ENCODE results near the gene CRIM1.

CRIM1 gene

DNA sequence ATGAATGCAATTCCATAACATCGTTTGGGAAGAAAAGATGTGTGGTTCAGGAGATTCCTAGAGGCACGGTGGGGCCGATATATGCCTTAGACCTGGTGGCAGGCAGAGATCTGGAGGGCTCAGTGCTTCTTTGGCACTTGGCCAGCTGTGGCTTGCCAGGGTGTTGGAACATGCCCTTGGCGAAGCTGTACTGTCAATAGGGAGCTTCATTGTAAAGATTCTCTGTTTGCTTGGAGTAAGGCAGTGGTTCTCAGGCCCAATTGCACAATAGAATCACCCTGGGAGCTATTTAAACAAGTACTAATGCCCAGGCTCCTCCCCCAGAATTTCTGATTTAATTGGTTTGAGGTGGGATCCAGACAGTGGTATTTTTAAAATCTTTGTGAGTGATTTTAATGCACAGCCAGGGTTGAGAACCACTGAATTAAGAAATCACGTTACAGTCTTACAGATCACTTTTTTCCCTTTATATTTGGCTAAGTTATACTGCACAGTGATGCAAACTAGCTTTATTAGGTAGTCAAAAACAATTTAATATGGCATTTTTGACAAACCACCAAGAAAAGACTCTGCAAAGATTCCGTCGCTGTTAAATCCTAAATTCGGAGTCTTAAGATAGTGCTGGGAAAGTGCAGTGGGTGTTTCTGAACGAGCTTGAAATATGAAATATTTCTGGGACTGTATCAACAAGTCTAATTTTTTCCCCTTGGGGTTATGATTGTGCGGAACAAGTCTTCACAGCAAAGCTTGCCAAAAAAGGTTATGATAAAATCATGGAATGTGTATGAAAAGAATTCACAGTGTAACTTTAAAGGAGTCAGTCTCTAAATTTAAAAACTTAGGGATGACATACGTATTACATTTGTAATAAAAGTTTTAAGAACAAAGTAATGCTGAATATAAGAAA is 78.0 kb downstream of the CRIM1 start:
- no peaks in the 10 kb centered on the region for H3K27me3 ChIP-seq (ENCODE audit: control insufficient read depth in 1 of 2, insufficient read depth in 2 of 2, low read length in 2 of 2)
- no peaks in the 10 kb centered on the region for H3K9me3 ChIP-seq (ENCODE audit: control insufficient read depth in 1 of 2, low read length in 2 of 2)
- no peak overlapping the region for H3K27ac ChIP-seq (ENCODE audit: low read depth, low read length)
- no peak overlapping the region for H3K4me3 ChIP-seq (ENCODE audit: low read depth in 1 of 2, low read length in 2 of 2)
- no peak overlapping the region for H3K9ac ChIP-seq (ENCODE audit: low read depth in 1 of 2, low read length in 2 of 2)
- peaks cover 0 to 14% of the 10 kb centered on the region in 2 donors for H3K4me1 ChIP-seq (ENCODE audit: control insufficient read depth in 1 of 2, insufficient read depth in 2 of 2, low read length in 2 of 2)
- no peaks in the 10 kb centered on the region for H3K36me3 ChIP-seq (ENCODE audit: control insufficient read depth in 1 of 2, insufficient read depth in 2 of 2, low read length in 2 of 2)

GRCh38 chr2:36438449-36438977 is 82.9 kb downstream of the CRIM1 start:
- Histone ChIP-seq H3K4me1 (ENCODE audit: control insufficient read depth in 1 of 2, insufficient read depth in 2 of 2, low read length in 2 of 2) (no peaks in the 10 kb centered on the region), H3K36me3 (ENCODE audit: control insufficient read depth in 1 of 2, insufficient read depth in 2 of 2, low read length in 2 of 2) (peaks cover 5 to 17% of the 10 kb centered on the region in 2 donors), H3K9me3 (ENCODE audit: control insufficient read depth in 1 of 2, low read length in 2 of 2) (no peaks in the 10 kb centered on the region), H3K27ac (ENCODE audit: low read depth, low read length) (no peak overlapping the region), H3K27me3 (ENCODE audit: control insufficient read depth in 1 of 2, insufficient read depth in 2 of 2, low read length in 2 of 2) (no peaks in the 10 kb centered on the region), H3K9ac (ENCODE audit: low read depth in 1 of 2, low read length in 2 of 2) (no peak overlapping the region), H3K4me3 (ENCODE audit: low read depth in 1 of 2, low read length in 2 of 2) (no peak overlapping the region)

GRCh38 chr2:36439084-36439483 is 83.5 kb downstream of the CRIM1 start:
- H3K4me1 ChIP-seq (ENCODE audit: control insufficient read depth in 1 of 2, insufficient read depth in 2 of 2, low read length in 2 of 2): no peaks in the 10 kb centered on the region
- H3K36me3 ChIP-seq (ENCODE audit: control insufficient read depth in 1 of 2, insufficient read depth in 2 of 2, low read length in 2 of 2): peaks cover 5 to 17% of the 10 kb centered on the region in 2 donors
- H3K27ac ChIP-seq (ENCODE audit: low read depth, low read length): no peak overlapping the region
- H3K4me3 ChIP-seq (ENCODE audit: low read depth in 1 of 2, low read length in 2 of 2): no peak overlapping the region
- no peaks in the 10 kb centered on the region for H3K9me3 ChIP-seq (ENCODE audit: control insufficient read depth in 1 of 2, low read length in 2 of 2)
- H3K27me3 ChIP-seq (ENCODE audit: control insufficient read depth in 1 of 2, insufficient read depth in 2 of 2, low read length in 2 of 2): no peaks in the 10 kb centered on the region
- H3K9ac ChIP-seq (ENCODE audit: low read depth in 1 of 2, low read length in 2 of 2): no peak overlapping the region

GRCh38 chr2:36441065-36441625 is 85.6 kb downstream of the CRIM1 start:
- no peak overlapping the region for H3K4me3 ChIP-seq (ENCODE audit: low read depth in 1 of 2, low read length in 2 of 2)
- H3K4me1 ChIP-seq (ENCODE audit: control insufficient read depth in 1 of 2, insufficient read depth in 2 of 2, low read length in 2 of 2): peaks cover 0 to 2% of the 10 kb centered on the region in 2 donors
- H3K36me3 ChIP-seq (ENCODE audit: control insufficient read depth in 1 of 2, insufficient read depth in 2 of 2, low read length in 2 of 2): peaks cover 9 to 17% of the 10 kb centered on the region in 2 donors
- H3K27ac ChIP-seq (ENCODE audit: low read depth, low read length): no peak overlapping the region
- H3K9ac ChIP-seq (ENCODE audit: low read depth in 1 of 2, low read length in 2 of 2): no peak overlapping the region
- no peaks in the 10 kb centered on the region for H3K27me3 ChIP-seq (ENCODE audit: control insufficient read depth in 1 of 2, insufficient read depth in 2 of 2, low read length in 2 of 2)
- H3K9me3 ChIP-seq (ENCODE audit: control insufficient read depth in 1 of 2, low read length in 2 of 2): no peaks in the 10 kb centered on the region

GRCh38 chr2:36441816-36442215 is 86.2 kb downstream of the CRIM1 start:
- no peak overlapping the region for H3K9ac ChIP-seq (ENCODE audit: low read depth in 1 of 2, low read length in 2 of 2)
- H3K36me3 ChIP-seq (ENCODE audit: control insufficient read depth in 1 of 2, insufficient read depth in 2 of 2, low read length in 2 of 2): peaks cover 9 to 17% of the 10 kb centered on the region in 2 donors

GRCh38 chr2:36444216-36444936 is 88.8 kb downstream of the CRIM1 start:
- Histone ChIP-seq H3K27me3 (ENCODE audit: control insufficient read depth in 1 of 2, insufficient read depth in 2 of 2, low read length in 2 of 2) (no peaks in the 10 kb centered on the region), H3K9me3 (ENCODE audit: control insufficient read depth in 1 of 2, low read length in 2 of 2) (no peaks in the 10 kb centered on the region), H3K9ac (ENCODE audit: low read depth in 1 of 2, low read length in 2 of 2) (no peak overlapping the region), H3K27ac (ENCODE audit: low read depth, low read length) (no peak overlapping the region), H3K36me3 (ENCODE audit: control insufficient read depth in 1 of 2, insufficient read depth in 2 of 2, low read length in 2 of 2) (peaks cover 9 to 29% of the 10 kb centered on the region in 2 donors), H3K4me3 (ENCODE audit: low read depth in 1 of 2, low read length in 2 of 2) (no peak overlapping the region), H3K4me1 (ENCODE audit: control insufficient read depth in 1 of 2, insufficient read depth in 2 of 2, low read length in 2 of 2) (peaks cover 0 to 10% of the 10 kb centered on the region in 2 donors)

More at GRCh38 chr2:36441816-36442215, 86.2 kb downstream of the CRIM1 start:
- Histone ChIP-seq H3K4me1 (ENCODE audit: control insufficient read depth in 1 of 2, insufficient read depth in 2 of 2, low read length in 2 of 2) (peaks cover 0 to 9% of the 10 kb centered on the region in 2 donors), H3K27me3 (ENCODE audit: control insufficient read depth in 1 of 2, insufficient read depth in 2 of 2, low read length in 2 of 2) (no peaks in the 10 kb centered on the region), H3K4me3 (ENCODE audit: low read depth in 1 of 2, low read length in 2 of 2) (no peak overlapping the region), H3K9me3 (ENCODE audit: control insufficient read depth in 1 of 2, low read length in 2 of 2) (no peaks in the 10 kb centered on the region), H3K27ac (ENCODE audit: low read depth, low read length) (no peak overlapping the region)

DNA sequence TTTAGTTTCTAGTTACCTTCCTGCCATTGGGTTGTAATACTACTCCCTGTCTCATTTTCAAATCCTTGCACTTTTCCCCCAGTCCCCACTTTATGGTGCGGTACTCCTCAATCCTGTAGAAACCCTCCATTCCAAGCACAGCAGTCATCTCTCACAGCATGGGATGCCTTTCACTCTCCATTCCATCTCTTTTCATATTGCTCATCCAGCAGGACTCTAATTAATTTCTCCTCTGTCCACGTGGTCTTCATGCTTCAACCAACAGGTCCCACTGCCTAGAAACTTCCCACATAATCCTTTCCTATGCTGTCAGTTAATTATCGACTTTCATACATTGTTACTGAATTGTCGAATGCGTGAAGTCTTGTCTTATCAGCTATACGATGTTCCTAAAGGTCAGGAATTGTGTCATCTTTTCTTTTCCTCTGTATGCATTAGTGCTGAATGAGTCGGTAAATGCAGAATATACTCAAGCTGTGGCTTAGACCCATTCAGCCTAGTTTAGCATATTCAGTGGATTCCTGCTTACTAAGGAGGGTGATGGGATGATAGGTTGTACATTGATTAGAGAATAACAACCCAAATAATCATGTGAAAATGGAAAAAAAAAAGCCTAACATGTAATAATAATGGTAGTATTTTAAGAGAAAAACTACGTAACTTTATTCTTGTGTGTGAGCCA is 89.7 kb downstream of the CRIM1 start:
- Histone ChIP-seq H3K4me3 (ENCODE audit: low read depth in 1 of 2, low read length in 2 of 2) (no peak overlapping the region), H3K27ac (ENCODE audit: low read depth, low read length) (no peak overlapping the region), H3K9ac (ENCODE audit: low read depth in 1 of 2, low read length in 2 of 2) (no peak overlapping the region), H3K36me3 (ENCODE audit: control insufficient read depth in 1 of 2, insufficient read depth in 2 of 2, low read length in 2 of 2) (peaks cover 9 to 29% of the 10 kb centered on the region in 2 donors), H3K9me3 (ENCODE audit: control insufficient read depth in 1 of 2, low read length in 2 of 2) (no peaks in the 10 kb centered on the region), H3K4me1 (ENCODE audit: control insufficient read depth in 1 of 2, insufficient read depth in 2 of 2, low read length in 2 of 2) (peaks cover 0 to 10% of the 10 kb centered on the region in 2 donors), H3K27me3 (ENCODE audit: control insufficient read depth in 1 of 2, insufficient read depth in 2 of 2, low read length in 2 of 2) (no peaks in the 10 kb centered on the region)

DNA sequence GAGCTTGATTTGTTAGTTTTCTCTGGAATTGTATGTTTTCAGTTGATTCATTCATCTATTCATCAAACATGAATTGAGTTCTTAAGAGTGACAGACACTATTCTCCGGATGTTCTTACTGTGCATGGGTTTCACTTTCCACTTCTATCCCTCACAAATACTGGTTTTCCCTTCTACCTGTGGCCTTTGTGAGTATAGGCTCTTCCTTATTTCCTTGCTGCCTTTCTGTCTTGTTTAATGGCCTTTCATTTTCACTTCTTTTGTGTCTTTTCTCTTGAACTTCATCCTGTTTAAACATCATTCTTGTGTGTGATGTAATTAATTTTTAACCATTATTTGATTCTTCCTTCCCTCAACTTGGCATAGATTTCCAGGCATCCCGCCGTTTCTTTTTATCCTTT is 90.7 kb downstream of the CRIM1 start:
- H3K36me3 ChIP-seq (ENCODE audit: control insufficient read depth in 1 of 2, insufficient read depth in 2 of 2, low read length in 2 of 2): peaks cover 9 to 26% of the 10 kb centered on the region in 2 donors
- no peak overlapping the region for H3K27ac ChIP-seq (ENCODE audit: low read depth, low read length)
- H3K4me1 ChIP-seq (ENCODE audit: control insufficient read depth in 1 of 2, insufficient read depth in 2 of 2, low read length in 2 of 2): peaks cover 0 to 10% of the 10 kb centered on the region in 2 donors

DNA sequence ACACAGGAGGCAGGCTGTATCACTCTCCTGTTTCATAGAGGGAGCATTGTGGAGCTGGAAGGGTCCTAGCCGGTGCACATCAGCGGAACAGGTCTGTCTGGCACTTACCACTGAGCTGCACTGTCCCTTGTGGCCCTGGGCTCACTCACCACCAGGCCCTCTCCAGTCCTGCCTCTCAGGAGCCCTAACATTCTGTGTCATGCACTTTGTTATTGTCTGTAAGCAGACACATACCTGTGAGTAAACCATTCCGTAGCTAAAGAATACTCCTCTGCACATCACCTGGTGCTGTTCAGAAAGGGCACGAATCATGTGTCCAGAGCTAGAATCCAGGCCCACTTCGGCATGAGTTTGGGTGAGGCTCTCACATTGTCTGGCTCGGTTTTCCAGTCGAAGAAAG is 93.6 kb downstream of the CRIM1 start:
- no peak overlapping the region for H3K9ac ChIP-seq (ENCODE audit: low read depth in 1 of 2, low read length in 2 of 2)
- H3K27ac ChIP-seq (ENCODE audit: low read depth, low read length): no peak overlapping the region
- H3K4me1 ChIP-seq (ENCODE audit: control insufficient read depth in 1 of 2, insufficient read depth in 2 of 2, low read length in 2 of 2): peaks cover 0 to 10% of the 10 kb centered on the region in 2 donors
- no peak overlapping the region for H3K4me3 ChIP-seq (ENCODE audit: low read depth in 1 of 2, low read length in 2 of 2)
- H3K36me3 ChIP-seq (ENCODE audit: control insufficient read depth in 1 of 2, insufficient read depth in 2 of 2, low read length in 2 of 2): peaks cover 4 to 15% of the 10 kb centered on the region in 2 donors
- H3K27me3 ChIP-seq (ENCODE audit: control insufficient read depth in 1 of 2, insufficient read depth in 2 of 2, low read length in 2 of 2): no peaks in the 10 kb centered on the region
- H3K9me3 ChIP-seq (ENCODE audit: control insufficient read depth in 1 of 2, low read length in 2 of 2): no peaks in the 10 kb centered on the region

More for the DNA sequence above, 90.7 kb downstream of the CRIM1 start:
- H3K27me3 ChIP-seq (ENCODE audit: control insufficient read depth in 1 of 2, insufficient read depth in 2 of 2, low read length in 2 of 2): no peaks in the 10 kb centered on the region
- H3K9ac ChIP-seq (ENCODE audit: low read depth in 1 of 2, low read length in 2 of 2): no peak overlapping the region
- H3K4me3 ChIP-seq (ENCODE audit: low read depth in 1 of 2, low read length in 2 of 2): no peak overlapping the region
- no peaks in the 10 kb centered on the region for H3K9me3 ChIP-seq (ENCODE audit: control insufficient read depth in 1 of 2, low read length in 2 of 2)

Data from duodenal mucosa (tissue), 2 donors.